HG03135 (cell line): ENCODE results near the gene SCGB2A2.

Experiments
- ATAC-seq: cut with Tn5 transposase; IDR thresholded peaks from one replicate; pipeline ENCODE4 v1.9.1; 2021; ENCODE audit warnings: mild to moderate bottlenecking, moderate library complexity; ENCODE audit not compliant: unreplicated experiment

SCGB2A2 gene

DNA sequence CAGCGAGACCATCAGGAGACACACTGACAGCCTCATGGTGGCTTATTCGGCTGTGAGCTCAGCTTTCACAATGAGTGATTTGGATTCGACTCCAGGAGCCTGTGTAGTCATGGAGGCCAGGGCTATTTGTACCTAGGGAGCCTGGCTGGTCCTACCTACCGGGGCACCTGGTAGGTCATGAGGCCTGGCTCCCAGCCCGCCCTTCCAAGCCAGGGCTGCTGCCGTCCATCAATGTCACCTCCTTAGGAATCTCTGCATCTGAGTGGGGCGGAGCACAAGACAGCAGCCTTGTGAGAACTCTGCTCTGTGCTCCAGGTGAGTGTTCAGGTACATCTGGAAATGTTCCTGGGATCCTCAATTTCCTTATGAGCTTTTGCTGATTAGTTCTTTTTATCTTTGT, 29.0 kb downstream of the SCGB2A2 start, which contains the start of gene SCGB1D4:
TSS of gene SCGB1D4 (minus strand) at position 101 of the 400 bp plus-strand sequence. CDS start at position 36, 65 bp downstream.
- no peak for ATAC-seq

DNA sequence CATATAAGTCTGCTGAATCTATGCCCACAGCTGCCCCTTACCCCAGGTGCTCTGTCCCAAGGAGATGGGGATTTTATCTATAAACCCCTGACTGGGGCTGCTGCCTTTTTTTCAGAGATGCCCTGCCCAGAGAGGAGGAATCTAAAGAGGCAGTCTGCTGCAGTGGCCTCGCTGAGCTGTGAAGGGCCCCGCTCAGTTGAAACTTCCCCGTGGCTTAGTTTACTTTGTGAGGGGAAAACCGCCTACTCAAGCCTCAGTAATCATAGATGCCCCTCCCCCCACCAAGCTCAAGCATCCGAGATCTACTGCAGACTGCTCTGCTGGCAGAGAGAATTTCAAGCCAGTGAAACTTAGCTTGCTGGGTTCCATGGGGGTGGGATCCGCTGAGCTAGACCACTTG, 36.3 kb downstream of the SCGB2A2 start:
- no peak for ATAC-seq

DNA sequence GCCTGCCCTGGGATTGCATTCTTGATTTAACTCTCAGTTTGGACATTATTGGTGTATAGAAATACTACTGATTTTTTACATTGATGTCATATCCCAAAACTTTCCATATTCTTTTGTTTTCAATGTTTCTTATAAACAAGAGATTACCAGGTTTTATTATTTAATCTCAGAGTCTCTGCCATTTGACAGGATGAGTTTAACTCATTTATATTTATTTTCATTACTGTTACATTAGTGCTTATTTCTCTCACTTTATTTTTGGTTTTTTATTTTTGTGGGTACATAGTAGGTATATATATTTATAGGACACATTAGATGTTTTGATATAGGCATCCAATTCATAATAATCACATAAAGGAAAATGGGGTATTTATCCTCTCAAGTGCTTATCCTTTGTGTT, 38.0 kb downstream of the SCGB2A2 start:
- no peak for ATAC-seq

DNA sequence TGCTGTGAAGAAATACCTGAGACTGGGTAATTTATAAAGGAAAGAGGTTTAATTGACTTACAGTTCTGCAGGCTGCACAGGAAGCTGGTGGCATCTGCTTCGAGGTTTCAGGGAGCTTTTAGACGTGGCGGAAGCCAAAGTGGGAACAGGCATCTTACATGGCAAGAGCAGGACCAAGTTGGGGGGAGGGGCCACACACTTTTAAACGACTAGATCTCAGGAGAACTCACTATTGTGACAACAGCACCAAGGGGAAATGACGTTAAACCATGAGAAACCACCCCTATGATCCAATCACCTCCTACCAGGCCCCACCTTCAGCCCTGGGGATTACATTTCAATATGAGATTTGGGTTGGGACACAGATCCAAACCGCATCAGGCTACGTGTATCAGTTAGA, 40.0 kb downstream of the SCGB2A2 start:
- no peak for ATAC-seq

DNA sequence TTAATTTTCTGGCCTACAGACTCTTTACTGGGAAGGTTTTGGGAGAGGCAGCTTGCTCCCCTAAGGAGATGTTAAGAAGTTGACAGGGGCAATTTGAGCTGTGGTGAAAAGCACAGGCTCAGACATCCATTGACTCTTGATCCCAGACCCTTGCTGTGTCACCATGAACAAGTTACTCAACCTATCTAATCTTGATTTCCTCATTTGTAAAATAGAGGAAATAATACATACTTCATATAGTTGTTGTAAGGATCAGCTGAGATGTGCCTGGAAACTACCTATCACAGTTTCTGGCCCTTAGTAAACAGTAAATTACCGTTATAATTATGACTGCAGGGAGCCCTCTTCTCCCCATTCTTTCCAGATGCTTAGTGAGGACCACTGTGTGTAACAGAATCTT, 45.5 kb downstream of the SCGB2A2 start:
- ATAC-seq: no peak

DNA sequence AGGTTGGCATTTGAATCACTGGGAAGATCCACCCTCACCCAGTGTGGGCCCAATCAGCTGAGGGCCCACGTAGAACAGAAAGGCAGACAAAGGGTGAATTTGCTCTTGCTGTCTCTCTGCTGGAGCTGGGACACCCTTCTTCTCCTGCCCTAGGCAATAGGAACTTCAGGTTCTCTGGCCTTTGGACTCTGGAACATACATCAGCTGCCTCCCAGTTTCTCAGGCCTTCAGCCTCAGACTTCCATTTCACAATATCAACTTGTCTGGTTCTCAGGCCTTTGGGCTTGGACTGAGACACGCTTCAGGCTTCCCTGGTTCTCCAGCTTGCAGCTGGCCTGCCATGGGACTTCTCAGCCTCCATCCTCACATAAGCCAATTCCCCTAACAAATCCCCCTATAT, 52.6 kb downstream of the SCGB2A2 start:
- ATAC-seq: no peak
